ENCODE measurements around the gene PHF24. TPM values are rescaled to one million over a fixed set of nuclear protein-coding genes. Genes with fewer than 3 reads are reported as not detected.

PHF24 gene
- polyA plus RNA-seq, 1 of the 3 experiments (the other 2 are of a cell fraction) = not detected

- DNase-seq = no peak
- no peaks in the 10 kb centered on the region for H3K9me2 ChIP-seq
- no peaks in the 10 kb centered on the region for H3K79me2 ChIP-seq (ENCODE audit: insufficient read depth)
- no peaks in the 10 kb centered on the region for H3K9me3 ChIP-seq
- H3K4me3 ChIP-seq (ENCODE audit: low read depth in 2 of 2, low read length in 1 of 2) = no peak overlapping the region
- peaks cover 52% of the 10 kb centered on the region for H3K27me3 ChIP-seq (ENCODE audit: insufficient read depth)
- ChIA-PET CTCF (interaction anchor here (1.8 to 3.7 kb wide), 3 partner anchors 8 to 77 kb away, joined by 5 to 19 read pairs (median 11); no protein-coding TSS in a partner anchor), POLR2A (no interaction called here)
- H3F3A ChIP-seq (replicated peaks; ENCODE audit: insufficient read depth) = no peaks in the 10 kb centered on the region
- no peaks in the 10 kb centered on the region; a peak in 1 of 4 replicates for H3K4me1 ChIP-seq (ENCODE audit: control insufficient read depth in 1 of 2, insufficient read depth in 2 of 2, low read depth in 1 of 2, low read length in 1 of 2)
- H3K27ac ChIP-seq (ENCODE audit: low read depth in 2 of 2, low read length in 1 of 2) = no peak overlapping the region
- TF ChIP-seq, protein P1, sequence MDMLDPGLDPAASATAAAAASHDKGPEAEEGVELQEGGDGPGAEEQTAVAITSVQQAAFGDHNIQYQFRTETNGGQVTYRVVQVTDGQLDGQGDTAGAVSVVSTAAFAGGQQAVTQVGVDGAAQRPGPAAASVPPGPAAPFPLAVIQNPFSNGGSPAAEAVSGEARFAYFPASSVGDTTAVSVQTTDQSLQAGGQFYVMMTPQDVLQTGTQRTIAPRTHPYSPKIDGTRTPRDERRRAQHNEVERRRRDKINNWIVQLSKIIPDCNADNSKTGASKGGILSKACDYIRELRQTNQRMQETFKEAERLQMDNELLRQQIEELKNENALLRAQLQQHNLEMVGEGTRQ (IDR thresholded peaks at IDR 0.05; ENCODE audit: borderline replicate concordance, low read depth, low read length) = no peak
- no peak for TF ChIP-seq SMC3 (IDR thresholded peaks at IDR 0.05; ENCODE audit: low read depth, low read length)
- TF ChIP-seq MEF2A (IDR thresholded peaks at IDR 0.05; ENCODE audit: borderline replicate concordance, low read depth) = no peak
- TF ChIP-seq RXRA (IDR thresholded peaks at IDR 0.05; ENCODE audit: borderline replicate concordance, low read depth) = no peak
- TF ChIP-seq RFX5 (IDR thresholded peaks at IDR 0.05; ENCODE audit: low read length) = no peak
- no peak for TF ChIP-seq EZH2phosphoT487 (IDR thresholded peaks at IDR 0.05; ENCODE audit: borderline replicate concordance, low read depth)
- TF ChIP-seq CHD2 (IDR thresholded peaks at IDR 0.05; ENCODE audit: low read length, partially characterized antibody) = no peak
- TF ChIP-seq REST (IDR thresholded peaks at IDR 0.05; ENCODE audit: low read depth, low read length) = no peak
- TF ChIP-seq MXI1 (IDR thresholded peaks at IDR 0.05; ENCODE audit: low read depth, low read length) = no peak
- TF ChIP-seq YY1 (IDR thresholded peaks at IDR 0.05; ENCODE audit: low read depth) = no peak
- TF ChIP-seq NFIC (IDR thresholded peaks at IDR 0.05; ENCODE audit: borderline replicate concordance) = no peak
- no peak for TF ChIP-seq FOXJ3 (CRISPR knock-in tag; IDR thresholded peaks at IDR 0.05)
- H4K20me1 ChIP-seq (ENCODE audit: insufficient read depth) = no peaks in the 10 kb centered on the region
- no peak overlapping the region for H3K9ac ChIP-seq
- H3K36me3 ChIP-seq (replicated peaks in 1 of 2; ENCODE audit: control insufficient read depth in 1 of 2, insufficient read depth in 2 of 2, low read length in 1 of 2) = no peaks in the 10 kb centered on the region
- H2AFZ ChIP-seq (ENCODE audit: low read depth) = no peak overlapping the region
- WGBS (ENCODE audit: low lambda C conversion rate) = 47% methylated on average over 2 of the region's 11 CpGs
- H3K4me2 ChIP-seq = no peak overlapping the region
These were observed 18.4 kb downstream of the PHF24 start for GRCh38 chr9:34976441-34976840.

DNA sequence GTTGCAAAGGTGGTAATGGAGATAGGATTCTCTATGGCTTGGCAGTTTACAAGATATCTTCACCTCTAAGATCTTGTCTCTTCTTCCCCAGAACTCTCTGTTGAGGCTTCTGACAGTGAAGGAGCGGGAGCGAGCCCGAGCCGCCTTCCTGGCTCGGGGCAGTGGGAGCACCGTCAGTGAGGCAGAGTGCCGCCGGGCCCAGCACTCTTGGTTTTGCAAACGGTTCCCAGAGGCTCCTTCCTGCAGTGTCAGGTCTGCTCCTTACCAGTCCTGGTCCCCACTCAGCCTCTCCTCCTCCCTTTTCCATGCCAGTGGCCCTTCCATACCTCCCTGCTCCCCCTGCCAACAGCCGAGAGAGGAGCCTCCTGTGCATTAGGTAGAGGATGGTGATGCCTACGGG is 18.9 kb downstream of the PHF24 start:
- H3F3A ChIP-seq (replicated peaks; ENCODE audit: insufficient read depth) = no peaks in the 10 kb centered on the region
- H3K27me3 ChIP-seq (ENCODE audit: insufficient read depth) = peaks cover 47% of the 10 kb centered on the region
- H3K4me1 ChIP-seq (ENCODE audit: control insufficient read depth in 1 of 2, insufficient read depth in 2 of 2, low read depth in 1 of 2, low read length in 1 of 2) = no peaks in the 10 kb centered on the region; a peak in 1 of 4 replicates
- H3K4me3 ChIP-seq (ENCODE audit: low read depth in 2 of 2, low read length in 1 of 2) = no peak overlapping the region
- no peak overlapping the region for H3K9ac ChIP-seq
- no peak overlapping the region for H3K4me2 ChIP-seq
- no peaks in the 10 kb centered on the region for H3K9me2 ChIP-seq
- no peak overlapping the region for H2AFZ ChIP-seq (ENCODE audit: low read depth)
- H3K36me3 ChIP-seq (replicated peaks in 1 of 2; ENCODE audit: control insufficient read depth in 1 of 2, insufficient read depth in 2 of 2, low read length in 1 of 2) = no peaks in the 10 kb centered on the region
- H3K27ac ChIP-seq (ENCODE audit: low read depth in 2 of 2, low read length in 1 of 2) = no peak overlapping the region
- no peaks in the 10 kb centered on the region for H3K79me2 ChIP-seq (ENCODE audit: insufficient read depth)
- 53% methylated on average over 10 of the region's 11 CpGs for WGBS (ENCODE audit: low lambda C conversion rate)
- ChIA-PET CTCF (interaction anchor here (1.8 to 3.7 kb wide), 3 partner anchors 8 to 77 kb away, joined by 5 to 19 read pairs (median 11); no protein-coding TSS in a partner anchor), POLR2A (no interaction called here)
- H3K9me3 ChIP-seq = no peaks in the 10 kb centered on the region
- DNase-seq = no peak
- no peaks in the 10 kb centered on the region for H4K20me1 ChIP-seq (ENCODE audit: insufficient read depth)
- TF ChIP-seq CHD2 (IDR thresholded peaks at IDR 0.05; ENCODE audit: low read length, partially characterized antibody) (no peak), RXRA (IDR thresholded peaks at IDR 0.05; ENCODE audit: borderline replicate concordance, low read depth) (no peak), GABPA (IDR thresholded peaks at IDR 0.05; ENCODE audit: low read depth) (no peak), NFIC (IDR thresholded peaks at IDR 0.05; ENCODE audit: borderline replicate concordance) (no peak), REST (IDR thresholded peaks at IDR 0.05; ENCODE audit: low read depth, low read length) (no peak), NRF1 (IDR thresholded peaks at IDR 0.05; ENCODE audit: low read depth, low read length) (no peak), EP300 (IDR thresholded peaks at IDR 0.05; ENCODE audit: borderline replicate concordance in 1 of 2, low read depth in 1 of 2, low read length in 1 of 2) (no peak), RFX5 (IDR thresholded peaks at IDR 0.05; ENCODE audit: low read length) (no peak), YY1 (IDR thresholded peaks at IDR 0.05; ENCODE audit: low read depth) (no peak), IRF3 (IDR thresholded peaks at IDR 0.05; ENCODE audit: low read depth, low read length) (no peak), TAF1 (IDR thresholded peaks at IDR 0.05; ENCODE audit: borderline replicate concordance, low read depth, low read length) (no peak), FOXJ3 (CRISPR knock-in tag; IDR thresholded peaks at IDR 0.05) (no peak)

Measured in SK-N-SH (cell line).